A549 (cell line): ENCODE results near the gene CHMP1B. TPM values are rescaled to one million over a fixed set of nuclear protein-coding genes. Genes with fewer than 3 reads are reported as not detected.

Experiments used
- ATAC-seq, 2 experiments: fragments of 200-7000 bp in 1 of 2; fragments of >200 bp in 1 of 2; cut with Nextera tagmentation in 1 of 2; cut with Tn5 transposase in 1 of 2; 3 replicates each; pipeline versions ENCODE4 v1.8.0 to v1.9.1; 2018 to 2020; ENCODE audit warnings: mild to moderate bottlenecking in 1 of 2, moderate library complexity in 1 of 2
- CTCF ChIA-PET: fragments of 300-600 bp; sonication (Branson Sonifier 250); formaldehyde crosslinking; extraction: SDS; loops from one replicate; lab custom pipeline; 2021; ENCODE audit warnings: antibody characterized with exemption, inconsistent platforms; lab: Yijun Ruan, JAX
- POLR2A ChIA-PET: fragments of 350-600 bp; formaldehyde crosslinking; extraction: SDS; loops from one replicate; lab custom pipeline; 2021; ENCODE audit warnings: antibody characterized with exemption, inconsistent platforms; lab: Yijun Ruan, JAX
- DNase-seq, 2 experiments: peaks; one replicate each; pipeline versions ENCODE4 v3.0.0 to v3.0.0-alpha.2; 2011 to 2016; ENCODE audit warnings: low read depth in 1 of 2, low spot score in 1 of 2
- FAIRE-seq: peaks from 2 replicates; lab custom pipeline; 2011; peaks lifted over from hg19 to GRCh38; lab: Jason Lieb, UNC
- H3K27ac ChIP-seq, 2 experiments: fragments of >200 bp; sonication (Bioruptor Twin); formaldehyde crosslinking; 3 replicates each; pipeline ENCODE4 v1.5.1; 2016 to 2017
- H3K4me1 ChIP-seq: fragments of >200 bp; sonication (Bioruptor Twin); formaldehyde crosslinking; 3 replicates; pipeline ENCODE4 v1.6.1; 2016
- H3K4me2 ChIP-seq: fragments of >200 bp; sonication (Bioruptor Twin); formaldehyde crosslinking; 3 replicates; pipeline ENCODE4 v1.6.1; 2016
- H3K4me3 ChIP-seq: fragments of >200 bp; sonication (Bioruptor Twin); formaldehyde crosslinking; 3 replicates; pipeline ENCODE4 v1.5.1; 2016
- H3K9me3 ChIP-seq: fragments of >200 bp; sonication (Bioruptor Twin); formaldehyde crosslinking; 3 replicates; pipeline ENCODE4 v1.6.1; 2016
- CBX2 ChIP-seq: fragments of 200-600 bp; sonication (generic); IDR thresholded peaks from 2 replicates; pipeline ENCODE4 v1.6.1; 2016; ENCODE audit warnings: low read depth, mild to moderate bottlenecking, borderline replicate concordance
- CEBPB ChIP-seq, 2 experiments: fragments of >200 bp in 1 of 2; sonication (Bioruptor Twin) in 1 of 2; formaldehyde crosslinking in 1 of 2; IDR thresholded peaks; 2 replicates each; pipeline ENCODE4 v1.6.1; 2012 to 2016
- CHD2 ChIP-seq: fragments of 150-350 bp; IDR thresholded peaks from 2 replicates; pipeline ENCODE4 v1.6.1; 2014; ENCODE audit warnings: low read length; ENCODE audit not compliant: partially characterized antibody
- EHMT2 ChIP-seq: fragments of 200-600 bp; sonication (generic); IDR thresholded peaks from 2 replicates; pipeline ENCODE4 v1.6.1; 2016; ENCODE audit warnings: antibody characterized with exemption, low read depth, mild to moderate bottlenecking, moderate library complexity
- EP300 ChIP-seq, 2 experiments: fragments of >200 bp; sonication (Bioruptor Twin); formaldehyde crosslinking; IDR thresholded peaks; 2 replicates in 1 of 2; 3 replicates in 1 of 2; pipeline ENCODE4 v1.6.1; 2016 to 2017
- FOSB ChIP-seq: fragments of 250-450 bp; sonication (Bioruptor Pico); IDR thresholded peaks from 2 replicates; pipeline ENCODE4 v1.5.0; 2020; ENCODE audit warnings: mild to moderate bottlenecking, moderate library complexity
- FOSL2 ChIP-seq, 2 experiments: fragments of 450-650 bp in 1 of 2; fragments of >200 bp in 1 of 2; sonication (Bioruptor Twin) in 1 of 2; formaldehyde crosslinking; IDR thresholded peaks; 2 replicates each; pipeline versions ENCODE4 v1.5.0 to v1.6.1; 2016 to 2020; ENCODE audit warnings: mild to moderate bottlenecking in 1 of 2, moderate library complexity in 1 of 2
- FOXS1 ChIP-seq: fragments of 250-450 bp; sonication (Bioruptor Pico); IDR thresholded peaks from 2 replicates; pipeline ENCODE4 v1.5.0; 2020; ENCODE audit warnings: mild to moderate bottlenecking, moderate library complexity
- GATA3 ChIP-seq: IDR thresholded peaks from 2 replicates; pipeline ENCODE4 v1.6.1; 2012; ENCODE audit warnings: borderline replicate concordance
- HDAC2 ChIP-seq: fragments of 200-600 bp; sonication (generic); IDR thresholded peaks from 2 replicates; pipeline ENCODE4 v1.6.1; 2016
- HOXB13 ChIP-seq: fragments of 250-450 bp; sonication (Bioruptor Pico); IDR thresholded peaks from 2 replicates; pipeline ENCODE4 v1.5.0; 2020; ENCODE audit warnings: low read depth, mild to moderate bottlenecking, moderate library complexity
- HOXB5 ChIP-seq: fragments of 250-450 bp; sonication (Bioruptor Pico); IDR thresholded peaks from 2 replicates; pipeline ENCODE4 v1.5.0; 2020; ENCODE audit warnings: mild to moderate bottlenecking, moderate library complexity
- JUN ChIP-seq, 2 experiments: fragments of >200 bp; sonication (Bioruptor Twin); formaldehyde crosslinking; IDR thresholded peaks; 2 replicates in 1 of 2; 3 replicates in 1 of 2; pipeline ENCODE4 v1.6.1; 2016 to 2017
- JUNB ChIP-seq: fragments of >200 bp; sonication (Bioruptor Twin); formaldehyde crosslinking; IDR thresholded peaks from 2 replicates; pipeline ENCODE4 v1.6.1; 2016
- MAZ ChIP-seq: fragments of 150-350 bp; IDR thresholded peaks from 2 replicates; pipeline ENCODE4 v1.6.1; 2014; ENCODE audit warnings: antibody characterized with exemption, low read depth, low read length, borderline replicate concordance
- MYC ChIP-seq: IDR thresholded peaks from 2 replicates; pipeline ENCODE4 v1.6.1; 2012; ENCODE audit warnings: mild to moderate bottlenecking, inconsistent platforms, low read length, improper control_type of control experiment, borderline replicate concordance
- NFE2L2 ChIP-seq: fragments of 150-350 bp; conservative IDR thresholded peaks from 2 replicates; pipeline ENCODE4 v1.6.1; 2014; ENCODE audit warnings: low read length
- NR3C1 ChIP-seq: fragments of >200 bp; sonication (Bioruptor Twin); formaldehyde crosslinking; IDR thresholded peaks from 3 replicates; pipeline ENCODE4 v1.6.1; 2017
- POLR2AphosphoS2 ChIP-seq: conservative IDR thresholded peaks from 2 replicates; pipeline ENCODE4 v1.6.1; 2012; ENCODE audit warnings: low read length, improper control_type of control experiment, inconsistent platforms
- RAD21 ChIP-seq, 2 experiments: fragments of >200 bp in 1 of 2; sonication (Bioruptor Twin) in 1 of 2; formaldehyde crosslinking in 1 of 2; IDR thresholded peaks in 1 of 2; conservative IDR thresholded peaks in 1 of 2; 2 replicates in 1 of 2; 3 replicates in 1 of 2; pipeline ENCODE4 v1.6.1; 2012 to 2018; ENCODE audit warnings: inconsistent platforms in 1 of 2
- RCOR1 ChIP-seq: fragments of 150-350 bp; IDR thresholded peaks from 2 replicates; pipeline ENCODE4 v1.6.1; 2014; ENCODE audit warnings: antibody characterized with exemption, low read length, low read depth
- SMC3 ChIP-seq: fragments of >200 bp; sonication (Bioruptor Twin); formaldehyde crosslinking; IDR thresholded peaks from 3 replicates; pipeline ENCODE4 v1.6.1; 2018; ENCODE audit warnings: inconsistent platforms
- SREBF2 ChIP-seq: fragments of 450-650 bp; IDR thresholded peaks from 2 replicates; pipeline ENCODE4 v1.6.1; 2014; ENCODE audit warnings: mild to moderate bottlenecking, moderate library complexity
- TFCP2L1 ChIP-seq: fragments of 250-450 bp; sonication (Bioruptor Pico); IDR thresholded peaks from 2 replicates; pipeline ENCODE4 v1.5.0; 2021; ENCODE audit warnings: mild to moderate bottlenecking
- TP53 ChIP-seq: fragments of 250-450 bp; sonication (Bioruptor Pico); IDR thresholded peaks from 2 replicates; pipeline ENCODE4 v1.5.0; 2021; ENCODE audit warnings: mild to moderate bottlenecking, moderate library complexity
- ZC3H11A ChIP-seq: fragments of 450-650 bp; IDR thresholded peaks from 2 replicates; pipeline ENCODE4 v1.6.1; 2014; ENCODE audit warnings: antibody characterized with exemption, mild to moderate bottlenecking
- ZNF302 ChIP-seq: fragments of 250-450 bp; sonication (Bioruptor Pico); IDR thresholded peaks from 2 replicates; pipeline ENCODE4 v1.9.0; 2021; ENCODE audit warnings: inconsistent platforms, mild to moderate bottlenecking, moderate library complexity
- WGBS: methylation state at CpG from one replicate; pipeline ENCODE4 v1.1.6; 2017; ENCODE audit errors: missing lambda C conversion rate; 5-methylcytosine and 5-hydroxymethylcytosine counted together
- polyA plus RNA-seq, 4 experiments: library from polyadenylated mRNA; depleted of rRNA in 3 of 4; stranded (reverse); fragments of >200 nt; fragmentation: RNase III in 1 of 4; extraction: RNeasy Plus Mini Kit Qiagen cat#74134 plus additional on column Dnase treatment in 1 of 4; gene quantifications; 2 replicates in 3 of 4; 3 replicates in 1 of 4; pipeline ENCODE4 v1.2.3, GENCODE V29; 2011 to 2017
- TF ChIP-seq, protein P1 (sequence below): fragments of >200 bp; sonication (Bioruptor Twin); formaldehyde crosslinking; IDR thresholded peaks from 3 replicates; pipeline ENCODE4 v1.5.1; 2016
- TF ChIP-seq, protein P2 (sequence below): IDR thresholded peaks from 2 replicates; pipeline ENCODE4 v1.6.1; 2012
- TF ChIP-seq, protein P3 (sequence below): fragments of 250-450 bp; sonication (Bioruptor Pico); IDR thresholded peaks from 2 replicates; pipeline ENCODE4 v1.5.0; 2020; ENCODE audit warnings: low read depth, mild to moderate bottlenecking, moderate library complexity
- TF ChIP-seq, protein P4 (sequence below): fragments of 250-450 bp; sonication (Bioruptor Pico); IDR thresholded peaks from 2 replicates; pipeline ENCODE4 v1.5.0; 2021; ENCODE audit warnings: mild to moderate bottlenecking, moderate library complexity, borderline replicate concordance
- TF ChIP-seq, protein P5 (sequence below): IDR thresholded peaks from 2 replicates; pipeline ENCODE4 v1.6.1; 2012

The CHMP1B gene
- polyA plus RNA-seq, 2 of the 4 experiments (the other 2 are of a cell fraction) = 44.9 to 60.8 TPM

DNA sequence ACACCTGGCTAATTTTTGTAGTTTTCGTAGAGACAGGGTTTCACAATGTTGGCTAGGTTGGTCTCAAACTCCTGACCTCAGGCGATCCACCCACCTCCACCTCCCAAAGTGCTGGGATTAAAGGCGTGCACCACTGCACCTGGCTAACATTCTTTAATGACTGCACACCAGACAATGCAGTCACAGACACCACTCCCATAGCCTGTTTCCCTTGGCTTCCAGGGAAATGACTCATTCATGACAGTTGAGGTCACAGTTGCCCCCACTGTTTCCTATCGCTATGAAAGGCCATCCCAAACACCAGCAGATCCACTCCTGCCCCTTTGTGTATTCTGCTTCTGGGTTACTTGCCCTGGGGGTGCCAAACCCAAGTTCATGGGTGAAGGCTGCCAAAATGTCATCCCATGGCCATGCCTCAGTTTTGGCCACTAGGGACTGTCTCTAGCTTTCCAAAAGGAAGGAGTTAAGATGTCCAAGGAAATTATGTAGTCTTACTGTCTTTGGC, 8.7 kb downstream of the CHMP1B start:
- ChIA-PET CTCF (interaction anchor here (0.5 to 2.5 kb wide), 7 partner anchors 9 to 204 kb away, joined by 3 to 10 read pairs (median 5); no protein-coding TSS in a partner anchor), POLR2A (no interaction called here)
- TF ChIP-seq JUN (IDR thresholded peaks at IDR 0.05) (peak in 1 of 2 experiments; percentile 58; a peak in 3 of 5 replicates), HOXB5 (CRISPR knock-in tag) (peak; percentile 68; the same call in 1 of the 2 replicates), CEBPB (IDR thresholded peaks at IDR 0.05) (peak in 1 of 2 experiments; percentile 4; a peak in 1 of 4 replicates), HOXB13 (CRISPR knock-in tag) (0 out of 2 replicates have a peak, but pooled peaks have one; percentile 55), MAZ (no peak), SMC3 (no peak), CBX2 (no peak), FOXS1 (no peak), EP300 (IDR thresholded peaks at IDR 0.05) (peak; percentile 56 to 84; a peak in 3 of 5 replicates), NR3C1 (no peak), TP53 (CRISPR knock-in tag) (no peak), EHMT2 (no peak), CHD2 (no peak), SREBF2 (no peak), GATA3 (peak; percentile 74), RAD21 (conservative IDR thresholded peaks at IDR 0.05 in 1 of 2, IDR thresholded peaks at IDR 0.05 in 1 of 2) (peak; percentile 25 to 32; a peak in 3 of 5 replicates), FOSL2 (IDR thresholded peaks at IDR 0.05) (peak; percentile 68), FOSL2 (CRISPR knock-in tag; IDR thresholded peaks at IDR 0.05) (peak; percentile 93), RCOR1 (no peak), TFCP2L1 (no peak), MYC (no peak), ZC3H11A (no peak), NFE2L2 (no peak), ZNF302 (CRISPR knock-in tag) (no peak), JUNB (peak; percentile 65), POLR2AphosphoS2 (no peak), FOSB (CRISPR knock-in tag) (no peak), HDAC2 (no peak)
- TF ChIP-seq, protein P1, sequence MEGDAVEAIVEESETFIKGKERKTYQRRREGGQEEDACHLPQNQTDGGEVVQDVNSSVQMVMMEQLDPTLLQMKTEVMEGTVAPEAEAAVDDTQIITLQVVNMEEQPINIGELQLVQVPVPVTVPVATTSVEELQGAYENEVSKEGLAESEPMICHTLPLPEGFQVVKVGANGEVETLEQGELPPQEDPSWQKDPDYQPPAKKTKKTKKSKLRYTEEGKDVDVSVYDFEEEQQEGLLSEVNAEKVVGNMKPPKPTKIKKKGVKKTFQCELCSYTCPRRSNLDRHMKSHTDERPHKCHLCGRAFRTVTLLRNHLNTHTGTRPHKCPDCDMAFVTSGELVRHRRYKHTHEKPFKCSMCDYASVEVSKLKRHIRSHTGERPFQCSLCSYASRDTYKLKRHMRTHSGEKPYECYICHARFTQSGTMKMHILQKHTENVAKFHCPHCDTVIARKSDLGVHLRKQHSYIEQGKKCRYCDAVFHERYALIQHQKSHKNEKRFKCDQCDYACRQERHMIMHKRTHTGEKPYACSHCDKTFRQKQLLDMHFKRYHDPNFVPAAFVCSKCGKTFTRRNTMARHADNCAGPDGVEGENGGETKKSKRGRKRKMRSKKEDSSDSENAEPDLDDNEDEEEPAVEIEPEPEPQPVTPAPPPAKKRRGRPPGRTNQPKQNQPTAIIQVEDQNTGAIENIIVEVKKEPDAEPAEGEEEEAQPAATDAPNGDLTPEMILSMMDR = peak; percentile 27; the same call in 2 of the 3 replicates
- TF ChIP-seq, protein P2, sequence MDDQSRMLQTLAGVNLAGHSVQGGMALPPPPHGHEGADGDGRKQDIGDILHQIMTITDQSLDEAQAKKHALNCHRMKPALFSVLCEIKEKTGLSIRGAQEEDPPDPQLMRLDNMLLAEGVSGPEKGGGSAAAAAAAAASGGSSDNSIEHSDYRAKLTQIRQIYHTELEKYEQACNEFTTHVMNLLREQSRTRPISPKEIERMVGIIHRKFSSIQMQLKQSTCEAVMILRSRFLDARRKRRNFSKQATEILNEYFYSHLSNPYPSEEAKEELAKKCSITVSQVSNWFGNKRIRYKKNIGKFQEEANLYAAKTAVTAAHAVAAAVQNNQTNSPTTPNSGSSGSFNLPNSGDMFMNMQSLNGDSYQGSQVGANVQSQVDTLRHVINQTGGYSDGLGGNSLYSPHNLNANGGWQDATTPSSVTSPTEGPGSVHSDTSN = no peak
- TF ChIP-seq, protein P3, sequence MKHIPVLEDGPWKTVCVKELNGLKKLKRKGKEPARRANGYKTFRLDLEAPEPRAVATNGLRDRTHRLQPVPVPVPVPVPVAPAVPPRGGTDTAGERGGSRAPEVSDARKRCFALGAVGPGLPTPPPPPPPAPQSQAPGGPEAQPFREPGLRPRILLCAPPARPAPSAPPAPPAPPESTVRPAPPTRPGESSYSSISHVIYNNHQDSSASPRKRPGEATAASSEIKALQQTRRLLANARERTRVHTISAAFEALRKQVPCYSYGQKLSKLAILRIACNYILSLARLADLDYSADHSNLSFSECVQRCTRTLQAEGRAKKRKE (CRISPR knock-in tag) = peak; percentile 19; the same call in 1 of the 2 replicates
- TF ChIP-seq, protein P4, sequence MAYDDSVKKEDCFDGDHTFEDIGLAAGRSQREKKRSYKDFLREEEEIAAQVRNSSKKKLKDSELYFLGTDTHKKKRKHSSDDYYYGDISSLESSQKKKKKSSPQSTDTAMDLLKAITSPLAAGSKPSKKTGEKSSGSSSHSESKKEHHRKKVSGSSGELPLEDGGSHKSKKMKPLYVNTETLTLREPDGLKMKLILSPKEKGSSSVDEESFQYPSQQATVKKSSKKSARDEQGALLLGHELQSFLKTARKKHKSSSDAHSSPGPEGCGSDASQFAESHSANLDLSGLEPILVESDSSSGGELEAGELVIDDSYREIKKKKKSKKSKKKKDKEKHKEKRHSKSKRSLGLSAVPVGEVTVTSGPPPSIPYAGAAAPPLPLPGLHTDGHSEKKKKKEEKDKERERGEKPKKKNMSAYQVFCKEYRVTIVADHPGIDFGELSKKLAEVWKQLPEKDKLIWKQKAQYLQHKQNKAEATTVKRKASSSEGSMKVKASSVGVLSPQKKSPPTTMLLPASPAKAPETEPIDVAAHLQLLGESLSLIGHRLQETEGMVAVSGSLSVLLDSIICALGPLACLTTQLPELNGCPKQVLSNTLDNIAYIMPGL = no peak
- TF ChIP-seq, protein P5, sequence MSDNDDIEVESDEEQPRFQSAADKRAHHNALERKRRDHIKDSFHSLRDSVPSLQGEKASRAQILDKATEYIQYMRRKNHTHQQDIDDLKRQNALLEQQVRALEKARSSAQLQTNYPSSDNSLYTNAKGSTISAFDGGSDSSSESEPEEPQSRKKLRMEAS = 0 out of 2 replicates have a peak, but pooled peaks have one; percentile 8
- ATAC-seq (peak; percentile 36 to 55; a peak in 5 of 6 replicates), DNase-seq (peak; percentile 67 to 92), FAIRE-seq (no peak)
- peak overlapping the region; percentile 75 for H3K4me2 ChIP-seq
- no peaks in the 10 kb centered on the region for H3K9me3 ChIP-seq
- 0% methylated on average over 2 of the region's 4 CpGs for WGBS
- peak overlapping the region; percentile 98 to 99 for H3K27ac ChIP-seq
- peaks cover 45% of the 10 kb centered on the region for H3K4me1 ChIP-seq
- H3K4me3 ChIP-seq = peak overlapping the region; percentile 54
